ENCODE data around the gene MPZL1. TPM values are rescaled to one million over a fixed set of nuclear protein-coding genes. Genes with fewer than 3 reads are reported as not detected.

The MPZL1 gene
- total RNA-seq, 1 experiment from 2014 or later: 52.9 TPM

GRCh38 chr1:167795810-167796740 is 74.3 kb downstream of the MPZL1 start:
- Histone ChIP-seq H3K9ac (ENCODE audit: low read length) (no peak overlapping the region), H3K27me3 (ENCODE audit: insufficient read depth, low read length) (no peaks in the 10 kb centered on the region), H3K4me2 (ENCODE audit: low read length) (no peak overlapping the region), H3K4me3 (replicated peaks in 1 of 2; ENCODE audit: low read depth in 1 of 2, low read length in 2 of 2) (no peak overlapping the region), H3K27ac (ENCODE audit: low read depth, low read length) (no peak overlapping the region), H3K79me2 (ENCODE audit: insufficient read depth, low read length) (no peaks in the 10 kb centered on the region), H3K9me2 (ENCODE audit: insufficient read depth) (no peaks in the 10 kb centered on the region), H3K9me3 (ENCODE audit: control insufficient read depth in 1 of 2, insufficient read depth in 1 of 2, low read depth in 1 of 2, low read length in 2 of 2) (no peaks in the 10 kb centered on the region), H2AFZ (ENCODE audit: low read depth, low read length, poor library complexity, severe bottlenecking) (no peak overlapping the region), H3K36me3 (ENCODE audit: control insufficient read depth in 1 of 2, insufficient read depth in 2 of 2, low read length in 2 of 2) (no peaks in the 10 kb centered on the region), H3K4me1 (ENCODE audit: control insufficient read depth in 1 of 2, insufficient read depth in 2 of 2, low read length in 2 of 2) (peaks cover 0 to 11% of the 10 kb centered on the region in 2 experiments; a peak in 1 of 4 replicates), H4K20me1 (ENCODE audit: insufficient read depth) (no peaks in the 10 kb centered on the region)
- ChIA-PET RAD21 (ENCODE audit: low non-redundant PET in 1 of 2, low total read pairs in 2 of 2, uncharacterized antibody in 2 of 2, unreplicated experiment in 2 of 2) (no interaction called here), CTCF (no interaction called here), POLR2A (no interaction called here)
- BruUV-seq (replicated peaks): no TSS peak
- ATAC-seq (no peak), DNase-seq (ENCODE audit: low read depth, low spot score) (no peak)
- intact Hi-C loops (cut with micrococcal nuclease): no loop called here
- TF ChIP-seq CEBPB (IDR thresholded peaks at IDR 0.05; ENCODE audit: low read depth): no peak
- no peak for TF ChIP-seq ZBTB33 (IDR thresholded peaks at IDR 0.05; ENCODE audit: extremely low read depth, insufficient replicate concordance, low read length)
- TF ChIP-seq POLR2AphosphoS5 (IDR thresholded peaks at IDR 0.05; ENCODE audit: low read depth, low read length): no peak
- TF ChIP-seq CBX3 (IDR thresholded peaks at IDR 0.05; ENCODE audit: low read depth): no peak
- TF ChIP-seq EZH2 (IDR thresholded peaks at IDR 0.05): no peak
- TF ChIP-seq TCF7L2 (IDR thresholded peaks at IDR 0.05; ENCODE audit: borderline replicate concordance, extremely low read depth, insufficient read depth, insufficient read length): no peak
- no peak for TF ChIP-seq ATF3 (IDR thresholded peaks at IDR 0.05)
- TF ChIP-seq, protein P1, sequence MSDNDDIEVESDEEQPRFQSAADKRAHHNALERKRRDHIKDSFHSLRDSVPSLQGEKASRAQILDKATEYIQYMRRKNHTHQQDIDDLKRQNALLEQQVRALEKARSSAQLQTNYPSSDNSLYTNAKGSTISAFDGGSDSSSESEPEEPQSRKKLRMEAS (IDR thresholded peaks at IDR 0.05): no peak
- no peak for TF ChIP-seq FOSL1 (IDR thresholded peaks at IDR 0.05; ENCODE audit: low read depth)
- TF ChIP-seq, protein P2, sequence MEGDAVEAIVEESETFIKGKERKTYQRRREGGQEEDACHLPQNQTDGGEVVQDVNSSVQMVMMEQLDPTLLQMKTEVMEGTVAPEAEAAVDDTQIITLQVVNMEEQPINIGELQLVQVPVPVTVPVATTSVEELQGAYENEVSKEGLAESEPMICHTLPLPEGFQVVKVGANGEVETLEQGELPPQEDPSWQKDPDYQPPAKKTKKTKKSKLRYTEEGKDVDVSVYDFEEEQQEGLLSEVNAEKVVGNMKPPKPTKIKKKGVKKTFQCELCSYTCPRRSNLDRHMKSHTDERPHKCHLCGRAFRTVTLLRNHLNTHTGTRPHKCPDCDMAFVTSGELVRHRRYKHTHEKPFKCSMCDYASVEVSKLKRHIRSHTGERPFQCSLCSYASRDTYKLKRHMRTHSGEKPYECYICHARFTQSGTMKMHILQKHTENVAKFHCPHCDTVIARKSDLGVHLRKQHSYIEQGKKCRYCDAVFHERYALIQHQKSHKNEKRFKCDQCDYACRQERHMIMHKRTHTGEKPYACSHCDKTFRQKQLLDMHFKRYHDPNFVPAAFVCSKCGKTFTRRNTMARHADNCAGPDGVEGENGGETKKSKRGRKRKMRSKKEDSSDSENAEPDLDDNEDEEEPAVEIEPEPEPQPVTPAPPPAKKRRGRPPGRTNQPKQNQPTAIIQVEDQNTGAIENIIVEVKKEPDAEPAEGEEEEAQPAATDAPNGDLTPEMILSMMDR (IDR thresholded peaks at IDR 0.05 in 2 of 3, conservative IDR thresholded peaks at IDR 0.05 in 1 of 3; ENCODE audit: borderline replicate concordance in 1 of 3, insufficient read depth in 1 of 3, low read depth in 2 of 3, low read length in 2 of 3): no peak
- no peak for TF ChIP-seq SRF (IDR thresholded peaks at IDR 0.05; ENCODE audit: low read depth)
- TF ChIP-seq ZFX (IDR thresholded peaks at IDR 0.05): no peak
- no peak for TF ChIP-seq POLR2A (IDR thresholded peaks at IDR 0.05; ENCODE audit: borderline replicate concordance, extremely low read depth, insufficient read depth, insufficient read length)
- TF ChIP-seq EGR1 (IDR thresholded peaks at IDR 0.05; ENCODE audit: low read depth): no peak
- TF ChIP-seq SP1 (IDR thresholded peaks at IDR 0.05; ENCODE audit: low read depth): no peak
